NCI-H146 (cell line): ENCODE measurements around the gene C1GALT1C1L.
"Not testable (repeated sequence)": the region's sequence is repeated elsewhere in the genome, so short reads cannot be mapped to it uniquely, and the experiment has no call there.

Experiments
- DNase-seq: peaks from one replicate; lab custom pipeline; 2025; lab: John Stamatoyannopoulos, UW

C1GALT1C1L gene

DNA sequence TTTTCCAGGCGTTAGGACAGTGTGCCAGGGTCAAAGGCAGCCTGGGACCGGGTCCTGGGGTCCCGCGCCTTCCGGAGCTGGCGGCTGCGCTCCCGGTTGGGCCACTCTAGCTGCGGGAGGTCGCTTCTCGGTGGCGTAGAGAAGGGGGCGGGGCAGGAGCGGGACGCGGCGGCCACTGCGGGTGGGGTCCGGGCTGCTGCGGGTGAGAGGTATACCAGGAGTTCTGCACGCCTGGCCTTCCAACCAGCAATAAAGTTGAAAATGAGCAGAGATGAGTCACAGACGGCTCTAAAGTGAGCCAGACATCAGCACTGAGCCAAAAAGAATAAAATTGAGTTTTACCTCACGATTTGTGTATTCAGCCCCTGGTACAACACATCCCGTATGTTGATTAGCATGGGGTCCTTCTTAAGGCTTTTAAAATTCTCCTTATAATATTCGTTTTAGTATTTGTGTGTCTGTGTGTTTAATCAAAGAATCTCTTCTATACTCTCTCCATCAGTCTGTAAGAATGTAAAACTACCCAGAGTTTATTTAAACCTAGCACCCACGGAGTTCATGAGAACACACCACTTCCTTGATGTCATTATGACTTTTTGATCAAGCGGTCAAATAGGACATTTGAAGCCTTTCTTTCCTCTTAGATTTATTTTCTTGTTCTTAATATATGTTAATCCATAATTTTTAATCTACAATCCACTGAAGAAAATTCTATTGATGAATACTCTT, at the start of gene C1GALT1C1L:
C1GALT1C1L (minus strand) TSS at position 108 of the 729 bp plus-strand sequence; CDS start at position 1, 107 bp downstream.
- peak; percentile 63 for DNase-seq

GRCh38 chr2:43725711-43726246, 49.5 kb upstream of the C1GALT1C1L start:
- DNase-seq, result no peak

- no peak for DNase-seq
Observed at GRCh38 chr2:43724728-43725526, 48.7 kb upstream of the C1GALT1C1L start.

- no peak for DNase-seq
Observed at GRCh38 chr2:43718530-43719124, 42.4 kb upstream of the C1GALT1C1L start.

GRCh38 chr2:43717322-43717721, 41.1 kb upstream of the C1GALT1C1L start:
- no peak for DNase-seq

DNA sequence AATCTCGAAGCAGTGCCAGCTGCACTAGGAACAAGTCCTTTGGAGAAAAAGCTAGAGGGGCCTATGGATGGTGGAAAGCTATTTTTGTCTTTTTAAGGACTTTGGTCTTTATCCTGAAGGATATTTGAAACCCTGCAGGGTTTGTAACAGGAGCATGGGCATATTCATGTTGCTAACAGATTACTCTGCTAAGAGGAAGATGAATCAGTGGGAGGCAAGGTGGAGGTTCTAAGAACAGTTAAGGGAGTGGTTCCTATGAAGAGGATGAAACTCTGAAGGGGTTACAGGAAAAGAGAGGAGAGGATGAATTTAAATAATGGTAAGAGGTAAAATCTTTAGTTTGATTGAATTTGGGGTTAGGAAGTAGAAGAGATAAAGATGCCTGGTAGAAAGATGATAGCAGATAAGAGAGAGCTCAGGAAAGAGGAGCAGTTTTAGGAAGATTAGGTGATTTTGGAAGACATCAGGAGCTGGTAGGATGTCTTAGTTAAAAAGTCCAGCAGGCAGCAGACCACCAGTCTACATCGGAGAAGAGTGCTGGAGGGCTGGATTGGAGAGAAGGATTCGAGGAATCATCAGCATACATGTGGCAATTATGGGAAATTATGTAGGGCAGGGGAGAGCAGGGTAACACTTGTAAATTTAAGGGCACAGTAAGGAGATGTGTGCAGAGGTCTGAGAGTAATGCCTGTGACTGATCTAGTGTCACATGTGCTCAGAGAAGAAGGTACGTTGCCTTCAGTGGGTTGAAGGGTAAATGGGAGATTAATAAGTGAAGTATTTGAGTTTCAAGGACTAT, 39.3 kb upstream of the C1GALT1C1L start:
- no peak for DNase-seq

- DNase-seq, result no peak
Observed at GRCh38 chr2:43714164-43714563, 37.9 kb upstream of the C1GALT1C1L start.

GRCh38 chr2:43710866-43711265, 34.6 kb upstream of the C1GALT1C1L start:
- no peak for DNase-seq

GRCh38 chr2:43708891-43709290, 32.7 kb upstream of the C1GALT1C1L start:
- DNase-seq, result no peak

DNA sequence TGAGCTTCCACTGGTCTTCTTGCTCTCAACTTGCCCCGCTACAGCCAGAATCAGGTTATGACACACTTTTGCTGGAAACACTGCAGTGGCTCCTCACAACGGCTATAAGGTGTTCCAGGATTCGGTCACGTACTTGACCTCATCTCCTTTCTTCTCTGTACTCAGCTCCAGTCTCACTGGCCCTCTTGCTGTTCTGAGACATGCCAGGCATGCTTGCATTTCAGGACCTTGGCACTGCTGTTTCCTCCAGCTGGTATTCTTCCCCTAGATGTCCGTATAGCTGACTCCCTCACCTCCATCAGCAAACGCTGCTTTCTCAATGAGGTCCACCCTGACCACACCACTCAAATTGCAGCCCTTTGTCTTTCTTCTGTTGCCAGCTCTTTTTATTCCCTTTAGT, 31.9 kb upstream of the C1GALT1C1L start:
- no peak for DNase-seq

- DNase-seq, result no peak
Observed at GRCh38 chr2:43707255-43708015, 31.2 kb upstream of the C1GALT1C1L start.

- no peak for DNase-seq
Observed at GRCh38 chr2:43701111-43701510, 24.9 kb upstream of the C1GALT1C1L start.

- DNase-seq, result no peak
Observed at GRCh38 chr2:43699761-43700160, 23.5 kb upstream of the C1GALT1C1L start.

DNA sequence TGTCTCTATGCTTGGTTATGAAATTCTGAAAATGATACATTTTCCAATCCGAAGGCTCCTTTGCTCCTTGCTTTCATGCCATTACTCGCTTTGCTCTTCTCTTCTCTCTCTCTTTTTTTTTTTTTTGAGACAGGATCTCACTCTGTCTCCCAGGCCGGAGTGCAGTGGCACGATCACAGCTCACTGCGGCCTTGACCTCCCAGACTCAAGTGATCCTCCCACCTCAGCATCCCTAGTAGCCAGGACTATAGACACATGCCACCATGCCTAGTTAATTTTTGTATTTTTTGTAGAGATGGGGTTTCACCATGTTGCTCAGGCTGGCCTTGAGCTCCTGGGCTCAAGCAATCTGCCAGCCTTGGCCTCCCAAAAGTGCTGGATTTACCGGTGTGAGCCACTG, 21.9 kb upstream of the C1GALT1C1L start:
- not testable (repeated sequence) for DNase-seq

DNA sequence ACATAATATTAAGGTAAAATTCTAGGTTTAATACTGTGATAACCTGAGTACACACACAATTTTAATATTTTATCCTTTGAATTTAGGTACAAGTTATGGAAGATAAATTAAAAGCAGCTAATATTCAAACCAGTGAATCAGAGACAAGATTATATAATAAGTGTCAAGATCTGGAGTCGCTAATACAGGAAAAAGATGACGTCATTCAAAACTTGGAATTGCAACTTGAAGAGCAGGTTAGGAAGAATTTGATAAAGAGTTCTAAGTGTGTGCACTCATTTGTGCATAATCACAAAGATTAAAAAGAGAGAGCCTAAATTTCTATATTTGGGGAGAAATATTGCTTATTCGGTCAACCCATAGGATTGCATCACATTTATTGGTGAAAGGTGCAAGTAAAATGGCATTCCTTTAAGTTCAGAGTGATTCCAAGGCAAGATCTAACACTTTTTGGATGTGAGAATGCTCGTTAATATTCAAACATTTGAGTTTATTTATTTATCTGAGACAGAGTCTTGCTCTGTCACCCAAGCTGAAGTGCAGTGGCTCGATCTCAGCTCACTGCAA, 16.3 kb upstream of the C1GALT1C1L start:
- no peak for DNase-seq

DNA sequence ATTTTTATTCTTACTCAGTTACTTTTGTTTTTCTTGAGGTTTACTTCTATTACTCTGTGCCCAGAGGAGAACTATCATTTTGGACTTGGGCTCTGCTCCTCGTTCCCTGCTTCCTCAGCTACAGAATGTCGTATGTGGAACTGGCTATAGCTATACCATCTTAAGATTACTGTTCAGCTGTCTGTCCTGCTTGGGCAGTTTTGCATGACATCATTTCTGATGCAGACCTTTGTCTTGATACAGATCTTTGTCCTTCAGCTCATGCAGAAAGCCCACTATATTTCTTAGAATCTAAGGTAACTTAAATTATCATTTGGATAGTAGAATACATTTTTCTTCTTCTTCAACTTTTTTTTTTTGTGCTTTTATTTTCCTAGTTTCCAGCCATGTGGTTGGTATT, 13.8 kb upstream of the C1GALT1C1L start:
- DNase-seq, result no peak

GRCh38 chr2:43685357-43685756, 9.1 kb upstream of the C1GALT1C1L start:
- DNase-seq, result no peak

DNA sequence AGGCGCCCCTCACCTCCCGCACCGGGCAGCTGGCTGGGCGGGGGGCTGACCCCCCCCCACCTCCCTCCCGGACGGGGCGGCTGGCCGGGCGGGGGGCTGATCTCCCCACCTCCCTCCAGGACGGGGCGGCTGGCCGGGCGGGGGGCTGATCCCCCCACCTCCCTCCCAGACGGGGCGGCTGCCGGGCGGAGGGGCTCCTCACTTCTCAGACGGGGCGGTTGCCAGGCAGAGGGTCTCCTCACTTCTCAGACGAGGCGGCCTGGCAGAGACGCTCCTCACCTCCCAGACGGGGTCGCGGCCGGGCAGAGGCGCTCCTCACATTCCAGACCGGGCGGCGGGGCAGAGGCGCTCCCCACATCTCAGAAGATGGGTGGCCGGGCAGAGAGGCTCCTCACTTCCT, 1.6 kb upstream of the C1GALT1C1L start:
- not testable (repeated sequence) for DNase-seq

DNA sequence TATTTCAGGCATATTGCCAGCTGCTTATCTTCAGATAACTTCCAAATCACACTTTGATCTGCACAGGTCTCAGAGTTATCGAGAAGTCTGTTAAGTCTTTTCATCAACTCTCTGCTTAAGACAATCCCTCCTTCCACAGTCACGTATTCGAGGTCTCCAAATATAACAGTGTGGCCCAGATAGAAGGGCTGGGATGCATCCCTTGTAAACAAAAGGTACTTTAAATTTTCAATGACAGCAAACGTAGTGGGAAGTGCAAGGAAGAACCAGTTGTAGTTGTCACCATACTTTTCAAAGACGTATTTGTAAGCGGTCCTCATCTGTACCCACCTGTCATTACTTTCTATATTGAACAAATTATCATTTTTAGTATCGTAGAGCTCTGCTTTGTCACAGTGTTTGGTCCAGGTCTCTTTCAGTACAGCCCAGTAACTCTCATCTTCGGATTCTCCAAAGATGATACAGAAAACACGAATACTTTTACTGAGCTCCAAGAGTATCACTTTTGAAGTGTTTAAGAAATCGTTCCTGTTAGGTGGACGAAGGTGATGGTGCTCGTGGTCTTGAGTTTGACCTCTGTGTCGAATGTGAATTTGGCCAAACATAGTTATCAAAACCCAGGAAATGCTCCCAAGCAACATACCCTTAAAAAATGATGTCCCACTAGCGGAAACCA, 445 bp downstream of the C1GALT1C1L start:
- no peak for DNase-seq

DNA sequence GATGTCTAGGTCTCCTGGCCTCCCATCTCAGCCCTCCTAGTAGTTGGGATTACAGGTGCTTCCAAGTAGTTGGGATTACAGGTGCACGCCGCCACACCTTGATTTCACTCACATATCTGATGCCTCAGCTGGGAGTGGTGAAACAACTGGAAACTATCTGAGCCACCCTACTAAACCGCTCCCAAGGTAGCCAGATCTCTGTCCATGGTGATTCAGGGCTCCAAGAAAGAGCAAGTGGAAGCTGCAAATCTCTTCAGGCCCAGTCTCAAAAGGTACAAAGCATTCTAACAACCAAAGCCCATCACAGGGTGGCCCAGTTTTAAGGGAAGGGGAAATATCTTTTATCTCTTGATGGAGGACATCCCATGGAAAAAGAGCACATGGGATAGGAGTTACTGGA, 19.0 kb downstream of the C1GALT1C1L start:
- no peak for DNase-seq
